ENCODE data around the gene PLA2G4C. TPM values are rescaled to one million over a fixed set of nuclear protein-coding genes. Genes with fewer than 3 reads are reported as not detected.

The PLA2G4C gene
- total and polyA plus RNA-seq, 4 donors: 1.1 to 5.9 (median 3.1) TPM

DNA sequence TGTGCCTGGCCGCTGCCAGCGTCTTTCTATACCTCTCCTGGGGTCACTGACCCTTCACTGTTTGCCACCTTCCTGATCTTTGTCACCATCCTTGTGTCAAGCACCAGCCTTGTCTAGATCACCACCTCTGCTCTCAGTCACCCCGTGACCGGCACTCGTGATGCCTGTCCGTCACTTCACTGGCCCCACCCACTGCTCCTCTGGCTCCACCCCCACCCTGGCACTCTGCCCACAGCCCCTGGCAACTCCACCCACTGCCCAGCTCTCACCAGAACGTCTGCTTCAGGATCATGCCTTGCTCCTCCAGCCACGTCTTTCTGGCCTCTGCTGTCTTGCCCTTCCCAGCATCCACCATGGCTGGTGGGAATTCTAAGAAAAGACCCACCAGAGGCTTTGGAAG lies 24.8 kb upstream of the PLA2G4C start:
- WGBS: 80% methylated on average over 8 of the region's 8 CpGs
- Histone ChIP-seq H3K9ac (ENCODE audit: low read depth in 1 of 2, low read length in 2 of 2) (no peak overlapping the region), H3K36me3 (ENCODE audit: control insufficient read depth in 4 of 4, insufficient read depth in 3 of 4, low read depth in 1 of 4, low read length in 3 of 4) (peaks cover 0 to 12% (median 3%) of the 10 kb centered on the region in 4 donors), H3K4me1 (ENCODE audit: control insufficient read depth in 4 of 4, insufficient read depth in 4 of 4, low read length in 3 of 4) (no peaks in the 10 kb centered on the region), H3K27me3 (ENCODE audit: control insufficient read depth in 4 of 4, insufficient read depth in 4 of 4, low read length in 3 of 4) (no peaks in the 10 kb centered on the region), H3K27ac (ENCODE audit: low read depth in 1 of 2, low read length in 2 of 2) (no peak overlapping the region), H3K4me3 (ENCODE audit: low read depth in 1 of 3, low read length in 3 of 3) (no peak overlapping the region), H3K9me3 (ENCODE audit: control insufficient read depth in 4 of 4, low read length in 3 of 4) (no peaks in the 10 kb centered on the region)
- peak; percentile 91 for DNase-seq (ENCODE audit: low spot score)
- TF ChIP-seq HNF4A (conservative IDR thresholded peaks at IDR 0.05): no peak
- TF ChIP-seq RXRA (IDR thresholded peaks at IDR 0.05): peak in 1 of 2 donors; percentile 40

DNA sequence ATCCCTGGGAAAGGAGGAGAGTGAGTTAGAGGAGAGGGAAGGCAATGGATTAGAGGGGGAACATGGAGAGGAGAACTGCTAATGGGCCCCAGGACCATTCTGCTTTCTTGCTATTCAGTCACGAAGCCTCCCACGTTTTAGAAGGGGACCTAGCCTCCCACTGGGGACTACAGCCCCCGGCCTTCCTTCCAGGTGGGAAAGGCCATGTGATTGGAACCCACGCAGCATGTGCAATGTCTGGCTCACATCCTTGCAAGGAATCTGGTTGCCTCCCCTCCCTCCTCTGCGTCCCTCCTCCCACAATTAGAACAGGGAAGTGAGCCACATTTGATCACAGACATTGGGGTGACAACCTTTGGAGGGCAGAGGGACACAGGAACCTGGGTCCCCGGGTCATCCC lies 22.5 kb upstream of the PLA2G4C start:
- Histone ChIP-seq H3K4me1 (ENCODE audit: control insufficient read depth in 4 of 4, insufficient read depth in 4 of 4, low read length in 3 of 4) (no peaks in the 10 kb centered on the region), H3K27me3 (ENCODE audit: control insufficient read depth in 4 of 4, insufficient read depth in 4 of 4, low read length in 3 of 4) (no peaks in the 10 kb centered on the region), H3K9me3 (ENCODE audit: control insufficient read depth in 4 of 4, low read length in 3 of 4) (no peaks in the 10 kb centered on the region), H3K9ac (ENCODE audit: low read depth in 1 of 2, low read length in 2 of 2) (no peak overlapping the region), H3K36me3 (ENCODE audit: control insufficient read depth in 4 of 4, insufficient read depth in 3 of 4, low read depth in 1 of 4, low read length in 3 of 4) (peaks cover 2 to 11% (median 3%) of the 10 kb centered on the region in 4 donors), H3K27ac (ENCODE audit: low read depth in 1 of 2, low read length in 2 of 2) (no peak overlapping the region), H3K4me3 (ENCODE audit: low read depth in 1 of 3, low read length in 3 of 3) (no peak overlapping the region)
- WGBS: 95% methylated on average over 6 of the region's 6 CpGs
- TF ChIP-seq FOXA1 (IDR thresholded peaks at IDR 0.05) (no peak), YY1 (IDR thresholded peaks at IDR 0.05) (no peak), CTCF (IDR thresholded peaks at IDR 0.05; ENCODE audit: low read depth, low read length, missing input control) (no peak), ZBTB33 (IDR thresholded peaks at IDR 0.05) (no peak), HNF4A (conservative IDR thresholded peaks at IDR 0.05) (no peak), JUND (IDR thresholded peaks at IDR 0.05) (no peak), RXRA (IDR thresholded peaks at IDR 0.05) (no peak), SP1 (IDR thresholded peaks at IDR 0.05) (no peak), NR2F2 (IDR thresholded peaks at IDR 0.05) (no peak), FOXA2 (IDR thresholded peaks at IDR 0.05) (no peak), RAD21 (IDR thresholded peaks at IDR 0.05) (no peak), MAX (IDR thresholded peaks at IDR 0.05) (no peak), TAF1 (conservative IDR thresholded peaks at IDR 0.05) (no peak)
- TF ChIP-seq, protein P1, sequence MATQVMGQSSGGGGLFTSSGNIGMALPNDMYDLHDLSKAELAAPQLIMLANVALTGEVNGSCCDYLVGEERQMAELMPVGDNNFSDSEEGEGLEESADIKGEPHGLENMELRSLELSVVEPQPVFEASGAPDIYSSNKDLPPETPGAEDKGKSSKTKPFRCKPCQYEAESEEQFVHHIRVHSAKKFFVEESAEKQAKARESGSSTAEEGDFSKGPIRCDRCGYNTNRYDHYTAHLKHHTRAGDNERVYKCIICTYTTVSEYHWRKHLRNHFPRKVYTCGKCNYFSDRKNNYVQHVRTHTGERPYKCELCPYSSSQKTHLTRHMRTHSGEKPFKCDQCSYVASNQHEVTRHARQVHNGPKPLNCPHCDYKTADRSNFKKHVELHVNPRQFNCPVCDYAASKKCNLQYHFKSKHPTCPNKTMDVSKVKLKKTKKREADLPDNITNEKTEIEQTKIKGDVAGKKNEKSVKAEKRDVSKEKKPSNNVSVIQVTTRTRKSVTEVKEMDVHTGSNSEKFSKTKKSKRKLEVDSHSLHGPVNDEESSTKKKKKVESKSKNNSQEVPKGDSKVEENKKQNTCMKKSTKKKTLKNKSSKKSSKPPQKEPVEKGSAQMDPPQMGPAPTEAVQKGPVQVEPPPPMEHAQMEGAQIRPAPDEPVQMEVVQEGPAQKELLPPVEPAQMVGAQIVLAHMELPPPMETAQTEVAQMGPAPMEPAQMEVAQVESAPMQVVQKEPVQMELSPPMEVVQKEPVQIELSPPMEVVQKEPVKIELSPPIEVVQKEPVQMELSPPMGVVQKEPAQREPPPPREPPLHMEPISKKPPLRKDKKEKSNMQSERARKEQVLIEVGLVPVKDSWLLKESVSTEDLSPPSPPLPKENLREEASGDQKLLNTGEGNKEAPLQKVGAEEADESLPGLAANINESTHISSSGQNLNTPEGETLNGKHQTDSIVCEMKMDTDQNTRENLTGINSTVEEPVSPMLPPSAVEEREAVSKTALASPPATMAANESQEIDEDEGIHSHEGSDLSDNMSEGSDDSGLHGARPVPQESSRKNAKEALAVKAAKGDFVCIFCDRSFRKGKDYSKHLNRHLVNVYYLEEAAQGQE (IDR thresholded peaks at IDR 0.05): no peak
- TF ChIP-seq, protein P2, sequence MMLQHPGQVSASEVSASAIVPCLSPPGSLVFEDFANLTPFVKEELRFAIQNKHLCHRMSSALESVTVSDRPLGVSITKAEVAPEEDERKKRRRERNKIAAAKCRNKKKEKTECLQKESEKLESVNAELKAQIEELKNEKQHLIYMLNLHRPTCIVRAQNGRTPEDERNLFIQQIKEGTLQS (IDR thresholded peaks at IDR 0.05): no peak
- DNase-seq (ENCODE audit: low spot score): no peak

Measured in liver (tissue), 9 donors.